HFFc6 (cell line): ENCODE results near the gene CASK. TPM values are rescaled to one million over a fixed set of nuclear protein-coding genes. Genes with fewer than 3 reads are reported as not detected.

Experiments
- DNase-seq: peaks from one replicate; pipeline ENCODE4 v3.0.0-alpha.2; 2018
- H3K27ac Mint-ChIP-seq: 2 replicates; pipeline ENCODE4 v1.8.0; 2020; ENCODE audit warnings: mild to moderate bottlenecking, mixed read lengths
- H3K27me3 Mint-ChIP-seq: 2 replicates; pipeline ENCODE4 v1.8.0; 2021; ENCODE audit warnings: mild to moderate bottlenecking, moderate library complexity, mixed read lengths; ENCODE audit not compliant: insufficient read depth
- H3K36me3 Mint-ChIP-seq: 2 replicates; pipeline ENCODE4 v1.8.0; 2021; ENCODE audit warnings: low read depth, mixed read lengths
- H3K4me1 Mint-ChIP-seq: 2 replicates; pipeline ENCODE4 v1.8.0; 2020; ENCODE audit warnings: low read depth, mixed read lengths
- H3K4me3 Mint-ChIP-seq: 2 replicates; pipeline ENCODE4 v1.8.0; 2020; ENCODE audit warnings: mild to moderate bottlenecking, moderate library complexity, mixed read lengths
- H3K9me3 Mint-ChIP-seq: 2 replicates; pipeline ENCODE4 v1.8.0; 2020; ENCODE audit warnings: mild to moderate bottlenecking, mixed read lengths
- CTCF ChIP-seq: fragments of 200-600 bp; sonication (generic); IDR thresholded peaks from 2 replicates; pipeline ENCODE4 v1.5.0; 2021; ENCODE audit warnings: antibody characterized with exemption, mild to moderate bottlenecking
- total RNA-seq, 6 experiments: library from RNA; stranded (reverse); fragmentation: NEBNext Ultra II Directional; extraction: Animal tissue kit (Norgen Biotek cat#: 25700); gene quantifications; 2 replicates in 1 of 6; 3 replicates in 5 of 6; pipeline ENCODE4 v1.2.3, GENCODE V29; 2021

CASK gene
- total RNA-seq, 6 experiments from 2014 or later = 34.7 to 37.1 (median 35.4) TPM

DNA sequence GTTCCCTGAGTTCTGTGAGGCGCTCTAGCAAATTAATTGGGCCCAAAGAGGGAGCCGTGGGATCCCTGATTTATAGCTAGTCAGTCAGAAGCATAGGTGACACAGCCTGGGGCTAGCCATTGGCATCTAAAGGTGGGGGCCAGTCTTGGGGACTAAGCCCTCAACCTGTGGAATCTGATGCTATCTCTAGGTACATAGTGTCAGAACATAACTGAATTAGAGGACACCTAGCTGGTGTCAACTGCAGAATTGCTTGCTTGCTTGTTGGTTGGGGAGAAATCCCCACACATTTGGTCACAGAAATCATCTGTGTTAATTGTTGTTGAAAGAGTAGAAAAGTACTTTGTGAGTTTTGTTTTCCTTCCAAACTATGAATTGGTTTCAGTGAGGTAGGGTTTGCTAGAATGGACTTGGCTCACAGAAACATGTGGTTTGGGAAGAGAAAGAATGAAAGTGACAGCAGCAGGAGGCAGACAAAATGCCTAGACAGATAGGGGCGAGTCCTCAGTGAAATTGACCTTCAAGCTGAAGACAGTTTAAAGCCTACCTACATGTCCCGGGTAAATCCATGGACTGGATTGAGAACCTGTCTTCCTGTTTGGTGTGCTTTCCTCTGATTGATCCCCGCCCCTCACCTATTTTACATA is 212.2 kb downstream of the CASK start:
- Mint-ChIP-seq H3K4me3 (no peak overlapping the region), H3K27me3 (no peaks in the 10 kb centered on the region), H3K27ac (no peak overlapping the region), H3K4me1 (no peaks in the 10 kb centered on the region), H3K9me3 (no peaks in the 10 kb centered on the region), H3K36me3 (no peaks in the 10 kb centered on the region)
- no peak for DNase-seq
- TF ChIP-seq CTCF = no peak

GRCh38 chrX:41708486-41708885 is 214.9 kb downstream of the CASK start:
- TF ChIP-seq CTCF = peak; percentile 10; the same call in 1 of the 2 replicates
- Mint-ChIP-seq H3K27me3 (no peaks in the 10 kb centered on the region), H3K27ac (no peak overlapping the region), H3K4me1 (no peaks in the 10 kb centered on the region), H3K4me3 (no peak overlapping the region), H3K9me3 (no peaks in the 10 kb centered on the region), H3K36me3 (no peaks in the 10 kb centered on the region)
- DNase-seq = no peak

DNA sequence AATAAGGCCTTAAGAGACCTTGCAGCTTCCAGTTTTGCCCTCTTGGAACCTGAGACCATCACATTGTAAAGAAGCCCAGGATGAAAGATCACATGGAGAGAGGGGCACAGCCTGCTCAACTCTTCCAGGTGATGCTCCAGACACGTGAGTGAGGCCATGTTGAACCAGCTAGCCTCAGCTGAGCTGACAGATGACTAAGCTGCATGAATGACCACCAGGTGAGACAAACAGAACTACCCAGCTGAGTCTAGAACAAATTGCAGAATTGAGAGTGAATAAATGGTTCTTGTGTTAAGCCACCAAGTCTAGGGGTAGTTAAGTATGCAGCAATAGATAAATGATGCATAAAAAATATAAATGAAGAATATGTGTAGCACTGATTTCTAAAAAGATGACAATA is 216.1 kb downstream of the CASK start:
- Mint-ChIP-seq H3K27ac (no peak overlapping the region), H3K27me3 (no peaks in the 10 kb centered on the region), H3K4me1 (no peaks in the 10 kb centered on the region), H3K9me3 (no peaks in the 10 kb centered on the region), H3K4me3 (no peak overlapping the region), H3K36me3 (no peaks in the 10 kb centered on the region)
- TF ChIP-seq CTCF = no peak
- no peak for DNase-seq

DNA sequence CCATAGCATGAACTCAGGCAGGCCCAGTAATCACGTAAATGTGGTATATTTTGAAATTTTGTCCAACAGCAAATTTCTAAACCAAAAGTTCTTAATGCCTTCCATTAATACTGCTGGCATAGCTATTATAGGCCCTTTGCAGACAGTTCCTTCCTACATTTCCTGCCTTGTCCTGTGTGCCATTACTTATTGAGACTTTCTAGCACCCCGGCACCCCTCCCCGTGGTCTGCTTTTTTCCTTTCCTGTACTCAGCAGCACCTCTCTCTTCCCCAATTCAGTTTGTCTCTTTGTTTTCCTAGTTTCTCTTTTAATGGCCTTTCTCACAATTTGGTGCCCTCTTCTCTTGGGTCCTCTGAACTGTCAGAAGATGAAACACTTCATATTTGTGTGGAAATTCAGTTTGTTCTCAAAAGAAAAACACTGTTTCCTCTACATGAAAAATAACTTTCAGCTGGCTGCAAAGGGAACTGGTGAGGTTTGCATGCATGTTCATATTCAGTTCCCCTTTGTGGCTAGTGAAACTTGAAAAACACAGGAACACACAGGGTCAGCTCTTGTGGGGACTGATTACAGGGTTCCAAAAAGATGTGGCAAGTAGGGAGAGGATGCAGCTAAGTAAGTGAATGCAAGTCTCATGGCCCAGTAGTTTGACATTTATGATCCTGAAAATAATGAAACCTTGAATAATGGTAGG is 217.5 kb downstream of the CASK start:
- H3K9me3 Mint-ChIP-seq = no peaks in the 10 kb centered on the region
- no peaks in the 10 kb centered on the region for H3K4me1 Mint-ChIP-seq
- no peak for TF ChIP-seq CTCF
- no peaks in the 10 kb centered on the region for H3K36me3 Mint-ChIP-seq
- no peaks in the 10 kb centered on the region for H3K27me3 Mint-ChIP-seq
- no peak overlapping the region for H3K27ac Mint-ChIP-seq
- no peak for DNase-seq
- no peak overlapping the region for H3K4me3 Mint-ChIP-seq

- Mint-ChIP-seq H3K27me3 (no peaks in the 10 kb centered on the region), H3K27ac (no peak overlapping the region), H3K4me3 (no peak overlapping the region), H3K9me3 (no peaks in the 10 kb centered on the region), H3K36me3 (no peaks in the 10 kb centered on the region), H3K4me1 (no peaks in the 10 kb centered on the region)
- no peak for TF ChIP-seq CTCF
- DNase-seq = no peak
Observed at GRCh38 chrX:41705042-41705441, 218.3 kb downstream of the CASK start.
